D721Med (cell line): ENCODE data around the gene EPS8.

Experiments
- DNase-seq: peaks from one replicate; pipeline ENCODE4 v3.0.0; 2011; ENCODE audit warnings: low spot score; ENCODE audit not compliant: insufficient read length
- FAIRE-seq: peaks from 2 replicates; lab custom pipeline; 2011; peaks lifted over from hg19 to GRCh38; lab: Jason Lieb, UNC
- CTCF ChIP-seq: IDR thresholded peaks from 2 replicates; pipeline ENCODE4 v1.5.1; 2012; ENCODE audit warnings: mild to moderate bottlenecking, control low read depth; ENCODE audit not compliant: insufficient read depth; ENCODE audit errors: missing control alignments

The EPS8 gene

GRCh38 chr12:15649347-15649746 lies 139.8 kb downstream of the EPS8 start:
- DNase-seq (no peak), FAIRE-seq (no peak)
- TF ChIP-seq CTCF, result no peak

GRCh38 chr12:15648558-15648957 lies 140.6 kb downstream of the EPS8 start:
- FAIRE-seq, result no peak
- DNase-seq, result no peak
- no peak for TF ChIP-seq CTCF

- no peak for FAIRE-seq
- no peak for DNase-seq
- no peak for TF ChIP-seq CTCF
Measured at GRCh38 chr12:15646581-15646980, 142.6 kb downstream of the EPS8 start.

GRCh38 chr12:15644700-15645099 lies 144.5 kb downstream of the EPS8 start:
- TF ChIP-seq CTCF, result no peak

GRCh38 chr12:15638231-15638630 lies 151.0 kb downstream of the EPS8 start:
- TF ChIP-seq CTCF, result no peak
- DNase-seq (no peak), FAIRE-seq (no peak)

More at GRCh38 chr12:15644700-15645099, 144.5 kb downstream of the EPS8 start:
- DNase-seq (no peak), FAIRE-seq (no peak)

GRCh38 chr12:15636060-15636890 lies 152.9 kb downstream of the EPS8 start:
- FAIRE-seq (no peak), DNase-seq (no peak)
- TF ChIP-seq CTCF, result peak; percentile 1
